Activated B cell treated with CpG ODN at 0.5 μM for 24 hours (primary cell): ENCODE data around the gene TSC22D3. TPM values are rescaled to one million over a fixed set of nuclear protein-coding genes. Genes with fewer than 3 reads are reported as not detected.

ENCODE experiments used
- ATAC-seq: fragments of 200-7000 bp; cut with Tn5 transposase; one replicate; pipeline ENCODE4 v1.10.0; 2021; ENCODE audit warnings: low read depth, mild to moderate bottlenecking, moderate library complexity
- CTCF ChIA-PET: fragments of 350-600 bp; sonication (Branson Sonifier 250); formaldehyde crosslinking; loops from one replicate; lab custom pipeline; 2021; ENCODE audit warnings: antibody characterized with exemption; lab: Charles Lee
- POLR2A ChIA-PET: fragments of 350-600 bp; sonication (Branson Sonifier 250); formaldehyde crosslinking; loops from one replicate; lab custom pipeline; 2021; ENCODE audit warnings: antibody characterized with exemption; lab: Charles Lee
- DNase-seq: peaks from one replicate; pipeline ENCODE4 v3.0.0; 2022
- H3K27ac Mint-ChIP-seq: one replicate; pipeline ENCODE4 v1.8.0; 2020; ENCODE audit warnings: mixed read lengths
- H3K27me3 Mint-ChIP-seq: one replicate; pipeline ENCODE4 v1.8.0; 2021; ENCODE audit warnings: mixed read lengths
- H3K36me3 Mint-ChIP-seq: one replicate; pipeline ENCODE4 v1.8.0; 2021; ENCODE audit warnings: low read depth, mixed read lengths
- H3K4me1 Mint-ChIP-seq: one replicate; pipeline ENCODE4 v1.8.0; 2021; ENCODE audit warnings: mixed read lengths
- H3K4me3 Mint-ChIP-seq: one replicate; pipeline ENCODE4 v1.8.0; 2020; ENCODE audit warnings: mild to moderate bottlenecking, mixed read lengths
- H3K9me3 Mint-ChIP-seq: one replicate; pipeline ENCODE4 v1.8.0; 2020; ENCODE audit warnings: mixed read lengths
- intact Hi-C: fragments of 100-400 bp; cut with micrococcal nuclease; formaldehyde crosslinking; loops from one replicate; pipeline ENCODE4 v1.15.1; 2024
- total RNA-seq: library from RNA; stranded (reverse); gene quantifications from 2 replicates; pipeline ENCODE4 v1.2.3, GENCODE V29; 2022
- TF ChIP-seq, protein P1 (sequence below): fragments of 200-600 bp; IDR thresholded peaks from one replicate; pipeline ENCODE4 v1.8.0; 2022; ENCODE audit warnings: antibody characterized with exemption, mild to moderate bottlenecking

TSC22D3 gene
- total RNA-seq, 1 donor from 2014 or later: 80.8 TPM

GRCh38 chrX:107711521-107712181 is 63.9 kb downstream of the TSC22D3 start:
- Mint-ChIP-seq H3K4me1 (peaks cover 55% of the 10 kb centered on the region), H3K27me3 (no peaks in the 10 kb centered on the region), H3K27ac (peak overlapping the region; percentile 99), H3K9me3 (no peaks in the 10 kb centered on the region), H3K4me3 (peak overlapping the region; percentile 78), H3K36me3 (peaks cover 30% of the 10 kb centered on the region)
- intact Hi-C loops: loop anchor here (1.0 kb wide), 1 partner anchor 37 kb away; no protein-coding TSS in a partner anchor
- ATAC-seq: no peak
- ChIA-PET POLR2A (interaction anchor here (0.7 to 12.9 kb wide), 6 partner anchors 8 to 83 kb away, joined by 3 to 440 read pairs (median 4); partner anchors contain the start of gene PRPS1), CTCF (interaction anchor here (1.0 to 1.9 kb wide), 3 partner anchors 36 to 52 kb away, joined by 3 to 12 read pairs (median 3); no protein-coding TSS in a partner anchor)
- TF ChIP-seq, protein P1, sequence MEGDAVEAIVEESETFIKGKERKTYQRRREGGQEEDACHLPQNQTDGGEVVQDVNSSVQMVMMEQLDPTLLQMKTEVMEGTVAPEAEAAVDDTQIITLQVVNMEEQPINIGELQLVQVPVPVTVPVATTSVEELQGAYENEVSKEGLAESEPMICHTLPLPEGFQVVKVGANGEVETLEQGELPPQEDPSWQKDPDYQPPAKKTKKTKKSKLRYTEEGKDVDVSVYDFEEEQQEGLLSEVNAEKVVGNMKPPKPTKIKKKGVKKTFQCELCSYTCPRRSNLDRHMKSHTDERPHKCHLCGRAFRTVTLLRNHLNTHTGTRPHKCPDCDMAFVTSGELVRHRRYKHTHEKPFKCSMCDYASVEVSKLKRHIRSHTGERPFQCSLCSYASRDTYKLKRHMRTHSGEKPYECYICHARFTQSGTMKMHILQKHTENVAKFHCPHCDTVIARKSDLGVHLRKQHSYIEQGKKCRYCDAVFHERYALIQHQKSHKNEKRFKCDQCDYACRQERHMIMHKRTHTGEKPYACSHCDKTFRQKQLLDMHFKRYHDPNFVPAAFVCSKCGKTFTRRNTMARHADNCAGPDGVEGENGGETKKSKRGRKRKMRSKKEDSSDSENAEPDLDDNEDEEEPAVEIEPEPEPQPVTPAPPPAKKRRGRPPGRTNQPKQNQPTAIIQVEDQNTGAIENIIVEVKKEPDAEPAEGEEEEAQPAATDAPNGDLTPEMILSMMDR: no peak
- no peak for DNase-seq

GRCh38 chrX:107710617-107711391 is 64.8 kb downstream of the TSC22D3 start:
- DNase-seq: peak; percentile 18
- ATAC-seq: peak; percentile 62
- intact Hi-C loops: loop anchor here (1.0 kb wide), 1 partner anchor 37 kb away; no protein-coding TSS in a partner anchor
- Mint-ChIP-seq H3K27me3 (no peaks in the 10 kb centered on the region), H3K36me3 (peaks cover 28% of the 10 kb centered on the region), H3K27ac (peak overlapping the region; percentile 99), H3K4me1 (peaks cover 52% of the 10 kb centered on the region), H3K4me3 (peak overlapping the region; percentile 78), H3K9me3 (no peaks in the 10 kb centered on the region)
- TF ChIP-seq, protein P1: no peak
- ChIA-PET CTCF (interaction anchor here (1.0 to 1.9 kb wide), 4 partner anchors 7 to 51 kb away, joined by 3 to 12 read pairs (median 4); no protein-coding TSS in a partner anchor), POLR2A (interaction anchor here (1.0 to 12.9 kb wide), 5 partner anchors 9 to 82 kb away, joined by 3 to 440 read pairs (median 4); partner anchors contain the start of gene PRPS1)

DNA sequence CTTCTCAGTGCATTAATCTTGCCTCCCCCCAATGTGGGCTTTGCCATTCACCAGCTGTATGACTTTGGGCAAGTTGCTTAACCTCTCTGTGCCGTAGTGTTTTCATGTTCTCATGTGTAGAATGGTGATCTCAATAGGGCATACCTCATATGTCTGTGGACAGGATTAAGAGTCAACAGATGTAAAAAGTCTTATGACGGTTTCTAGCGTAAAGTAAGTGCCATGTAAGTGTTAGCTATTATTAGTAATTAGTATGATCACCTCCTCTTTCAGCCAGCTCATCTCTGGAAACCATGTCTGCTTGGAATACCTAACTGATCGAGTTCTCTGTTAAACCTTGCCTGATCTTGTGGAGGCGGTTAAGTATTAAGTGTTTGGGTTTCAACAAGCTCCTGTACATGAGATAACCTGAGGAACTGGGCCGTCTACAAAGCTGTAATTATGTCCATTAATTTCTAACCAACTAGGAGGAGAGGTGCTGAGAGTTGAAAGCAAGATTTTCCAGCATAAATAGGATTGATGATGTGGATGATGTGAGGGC is 66.3 kb downstream of the TSC22D3 start:
- DNase-seq (no peak), ATAC-seq (no peak)
- H3K9me3 Mint-ChIP-seq: no peaks in the 10 kb centered on the region
- peak overlapping the region; percentile 65 for H3K27ac Mint-ChIP-seq
- POLR2A ChIA-PET: no interaction called here
- intact Hi-C loops: no loop called here
- no peak overlapping the region for H3K4me3 Mint-ChIP-seq
- H3K27me3 Mint-ChIP-seq: no peaks in the 10 kb centered on the region
- H3K36me3 Mint-ChIP-seq: peaks cover 18% of the 10 kb centered on the region
- CTCF ChIA-PET: interaction anchor here (0.6 to 1.4 kb wide), 2 partner anchors 8 to 65 kb away, joined by 3 to 4 read pairs; no protein-coding TSS in a partner anchor
- H3K4me1 Mint-ChIP-seq: peaks cover 42% of the 10 kb centered on the region
- TF ChIP-seq, protein P1: no peak

GRCh38 chrX:107708762-107709161 is 66.8 kb downstream of the TSC22D3 start:
- intact Hi-C loops: no loop called here
- peaks cover 36% of the 10 kb centered on the region for H3K4me1 Mint-ChIP-seq

More at GRCh38 chrX:107708762-107709161, 66.8 kb downstream of the TSC22D3 start:
- ATAC-seq (no peak), DNase-seq (no peak)
- Mint-ChIP-seq H3K9me3 (no peaks in the 10 kb centered on the region), H3K4me3 (no peak overlapping the region), H3K36me3 (peaks cover 13% of the 10 kb centered on the region), H3K27me3 (no peaks in the 10 kb centered on the region), H3K27ac (peak overlapping the region; percentile 25)
- POLR2A ChIA-PET: no interaction called here
- TF ChIP-seq, protein P1: no peak
- CTCF ChIA-PET: no interaction called here
